CD4-positive, CD25-positive, alpha-beta regulatory T cell (primary cell): ENCODE data around the gene LBX2. TPM values are rescaled to one million over a fixed set of nuclear protein-coding genes. Genes with fewer than 3 reads are reported as not detected.

ENCODE experiments used
- ATAC-seq, 2 donors: fragments of 150-1000 bp; cut with Tn5 transposase; one replicate each; pipeline ENCODE4 v1.10.0; 2021; ENCODE audit warnings: low read depth in 2 of 2, moderate number of reproducible peaks in 2 of 2, moderate library complexity in 1 of 2
- DNase-seq, 3 donors: peaks; one replicate each; pipeline versions ENCODE4 v3.0.0 to v3.0.0-alpha.2; 2012 to 2022; ENCODE audit warnings: mixed read lengths in 1 of 3
- H3K27ac ChIP-seq: one replicate; pipeline ENCODE4 v1.7.0; 2013; ENCODE audit warnings: mild to moderate bottlenecking, low read length; ENCODE audit not compliant: insufficient read depth, poor library complexity, severe bottlenecking
- H3K27me3 ChIP-seq: one replicate; pipeline ENCODE4 v1.7.0; 2013; ENCODE audit warnings: low read length; ENCODE audit not compliant: control insufficient read depth, insufficient read depth
- H3K36me3 ChIP-seq: one replicate; pipeline ENCODE4 v1.7.0; 2013; ENCODE audit warnings: mild to moderate bottlenecking, low read length, moderate library complexity; ENCODE audit not compliant: control insufficient read depth, insufficient read depth
- H3K4me1 ChIP-seq: 2 replicates; pipeline ENCODE4 v1.7.0; 2013; ENCODE audit warnings: mild to moderate bottlenecking, low read length; ENCODE audit not compliant: insufficient read depth, control insufficient read depth, poor library complexity, severe bottlenecking
- H3K4me3 ChIP-seq: one replicate; pipeline ENCODE4 v1.7.0; 2013; ENCODE audit warnings: low read depth, mild to moderate bottlenecking, low read length, moderate library complexity
- H3K9me3 ChIP-seq, 2 experiments: 1 replicate in 1 of 2; 2 replicates in 1 of 2; pipeline ENCODE4 v1.7.0; 2013; ENCODE audit warnings: low read length in 2 of 2, mild to moderate bottlenecking in 1 of 2, moderate library complexity in 1 of 2; ENCODE audit not compliant: control insufficient read depth in 2 of 2
- H3K27ac Mint-ChIP-seq, 3 donors: one replicate each; pipeline ENCODE4 v1.8.0; 2020 to 2022; ENCODE audit warnings: mild to moderate bottlenecking in 3 of 3, mixed read lengths in 3 of 3, moderate library complexity in 2 of 3
- H3K27me3 Mint-ChIP-seq: one replicate; pipeline ENCODE4 v1.8.0; 2022; ENCODE audit warnings: mild to moderate bottlenecking, mixed read lengths
- H3K36me3 Mint-ChIP-seq: one replicate; pipeline ENCODE4 v1.8.0; 2020; ENCODE audit warnings: mixed read lengths
- H3K4me1 Mint-ChIP-seq, 4 donors: one replicate each; pipeline ENCODE4 v1.8.0; 2020 to 2022; ENCODE audit warnings: mixed read lengths in 4 of 4, mild to moderate bottlenecking in 1 of 4
- H3K4me3 Mint-ChIP-seq, 4 donors: one replicate each; pipeline ENCODE4 v1.8.0; 2020 to 2022; ENCODE audit warnings: mild to moderate bottlenecking in 4 of 4, mixed read lengths in 4 of 4, moderate library complexity in 3 of 4
- H3K9me3 Mint-ChIP-seq, 7 donors: one replicate each; pipeline ENCODE4 v1.8.0; 2020 to 2022; ENCODE audit warnings: mixed read lengths in 7 of 7, mild to moderate bottlenecking in 3 of 7, moderate library complexity in 2 of 7
- polyA plus RNA-seq, 4 donors: library from polyadenylated mRNA; unstranded; fragments of 300-500 nt; fragmentation: Illumina TruSeq; gene quantifications; one replicate each; pipeline ENCODE4 v1.2.3, GENCODE V29; 2021
- total RNA-seq: library from RNA; stranded (reverse); gene quantifications from one replicate; pipeline ENCODE4 v1.2.3, GENCODE V29; 2022

Gene LBX2
- total and polyA plus RNA-seq, 5 donors from 2014 or later: 0.16 to 0.40 TPM; not detected in 3

- peaks cover 4% of the 10 kb centered on the region for H3K27me3 Mint-ChIP-seq
- Histone ChIP-seq H3K4me1 (peaks cover 42% of the 10 kb centered on the region), H3K27me3 (no peaks in the 10 kb centered on the region), H3K36me3 (peaks cover 6% of the 10 kb centered on the region), H3K27ac (peak overlapping the region; percentile 99), H3K9me3 (no peaks in the 10 kb centered on the region), H3K4me3 (peak overlapping the region; percentile 94)
- peaks cover 4% of the 10 kb centered on the region for H3K36me3 Mint-ChIP-seq
- H3K9me3 Mint-ChIP-seq: peaks cover 0 to 2% (median 0%) of the 10 kb centered on the region in 7 donors
- ATAC-seq (no peak), DNase-seq (peak in 1 of 3 donors; percentile 38)
- peak overlapping the region; percentile 95 to 98 (median 97) for H3K4me3 Mint-ChIP-seq
- peak overlapping the region; percentile 99 to 100 (median 99) for H3K27ac Mint-ChIP-seq
- H3K4me1 Mint-ChIP-seq: peaks cover 15 to 70% (median 37%) of the 10 kb centered on the region in 4 donors
Observed at GRCh38 chr2:74458938-74459363, 40.5 kb downstream of the LBX2 start.

GRCh38 chr2:74458132-74458937, 41.1 kb downstream of the LBX2 start, which contains the start of gene WBP1:
WBP1 (plus strand) TSS chr2:74458438; CDS start chr2:74458603, 165 bp downstream.
- peaks cover 15 to 68% (median 36%) of the 10 kb centered on the region in 4 donors for H3K4me1 Mint-ChIP-seq
- peaks cover 41% of the 10 kb centered on the region for H3K4me1 ChIP-seq
- peak; percentile 87 to 88 for ATAC-seq
- H3K4me3 Mint-ChIP-seq: peak within 1 kb of the TSS; percentile 95 to 98 (median 97)
- H3K4me3 ChIP-seq: peak within 1 kb of the TSS; percentile 94
- peaks cover 6% of the 10 kb centered on the region for H3K36me3 ChIP-seq
- peaks cover 0 to 2% (median 0%) of the 10 kb centered on the region in 7 donors for H3K9me3 Mint-ChIP-seq
- peak; percentile 100 for DNase-seq
- H3K27ac Mint-ChIP-seq: peak within 1 kb of the TSS; percentile 99 to 100 (median 99)
- peaks cover 4% of the 10 kb centered on the region for H3K36me3 Mint-ChIP-seq
- no peaks in the 10 kb centered on the region for H3K9me3 ChIP-seq
- H3K27me3 Mint-ChIP-seq: peaks cover 4% of the 10 kb centered on the region
- H3K27ac ChIP-seq: peak within 1 kb of the TSS; percentile 99
- no peaks in the 10 kb centered on the region for H3K27me3 ChIP-seq

GRCh38 chr2:74457549-74458131, 41.8 kb downstream of the LBX2 start:
- Histone ChIP-seq H3K4me3 (peak overlapping the region; percentile 94), H3K27me3 (no peaks in the 10 kb centered on the region), H3K4me1 (peaks cover 45% of the 10 kb centered on the region), H3K27ac (peak overlapping the region; percentile 99), H3K36me3 (peaks cover 4% of the 10 kb centered on the region), H3K9me3 (no peaks in the 10 kb centered on the region)
- peak in 2 of 3 donors; percentile 73 to 89 for DNase-seq
- peaks cover 15 to 68% (median 40%) of the 10 kb centered on the region in 4 donors for H3K4me1 Mint-ChIP-seq
- H3K9me3 Mint-ChIP-seq: peaks cover 0 to 2% (median 0%) of the 10 kb centered on the region in 7 donors
- peak; percentile 28 to 29 for ATAC-seq
- H3K4me3 Mint-ChIP-seq: peak overlapping the region; percentile 95 to 98 (median 97)
- peaks cover 4% of the 10 kb centered on the region for H3K27me3 Mint-ChIP-seq
- H3K36me3 Mint-ChIP-seq: peaks cover 4% of the 10 kb centered on the region
- peak overlapping the region; percentile 99 to 100 (median 99) for H3K27ac Mint-ChIP-seq

GRCh38 chr2:74457129-74457548, 42.3 kb downstream of the LBX2 start:
- peaks cover 4% of the 10 kb centered on the region for H3K36me3 Mint-ChIP-seq
- H3K4me3 Mint-ChIP-seq: peak overlapping the region; percentile 95 to 98 (median 97)

GRCh38 chr2:74454654-74455511, 44.5 kb downstream of the LBX2 start, which contains the start of gene INO80B:
INO80B (plus strand) TSS chr2:74455087; CDS start chr2:74455117, 30 bp downstream.
- peaks cover 20 to 68% (median 44%) of the 10 kb centered on the region in 4 donors for H3K4me1 Mint-ChIP-seq
- Histone ChIP-seq H3K4me1 (peaks cover 50% of the 10 kb centered on the region), H3K36me3 (no peaks in the 10 kb centered on the region), H3K27ac (peak within 1 kb of the TSS; percentile 99), H3K27me3 (no peaks in the 10 kb centered on the region), H3K9me3 (no peaks in the 10 kb centered on the region), H3K4me3 (peak within 1 kb of the TSS; percentile 90)
- H3K36me3 Mint-ChIP-seq: peaks cover 4% of the 10 kb centered on the region
- peak within 1 kb of the TSS; percentile 95 to 98 (median 97) for H3K4me3 Mint-ChIP-seq
- H3K27me3 Mint-ChIP-seq: peaks cover 11% of the 10 kb centered on the region
- peaks cover 0 to 2% (median 0%) of the 10 kb centered on the region in 7 donors for H3K9me3 Mint-ChIP-seq
- DNase-seq (peak; percentile 94 to 99 (median 98)), ATAC-seq (peak; percentile 40 to 48)
- H3K27ac Mint-ChIP-seq: peak within 1 kb of the TSS; percentile 97 to 99 (median 97)

More at GRCh38 chr2:74457129-74457548, 42.3 kb downstream of the LBX2 start:
- Histone ChIP-seq H3K27ac (peak overlapping the region; percentile 99), H3K36me3 (peaks cover 2% of the 10 kb centered on the region), H3K4me1 (peaks cover 50% of the 10 kb centered on the region), H3K9me3 (no peaks in the 10 kb centered on the region), H3K27me3 (no peaks in the 10 kb centered on the region), H3K4me3 (peak overlapping the region; percentile 90)
- peaks cover 20 to 73% (median 45%) of the 10 kb centered on the region in 4 donors for H3K4me1 Mint-ChIP-seq
- H3K27me3 Mint-ChIP-seq: peaks cover 4% of the 10 kb centered on the region
- peaks cover 0 to 2% (median 0%) of the 10 kb centered on the region in 7 donors for H3K9me3 Mint-ChIP-seq
- DNase-seq (no peak), ATAC-seq (no peak)
- peak overlapping the region; percentile 97 to 99 (median 99) for H3K27ac Mint-ChIP-seq

- Histone ChIP-seq H3K27me3 (no peaks in the 10 kb centered on the region), H3K27ac (no peak overlapping the region), H3K4me1 (peaks cover 21% of the 10 kb centered on the region), H3K36me3 (no peaks in the 10 kb centered on the region), H3K4me3 (no peak overlapping the region), H3K9me3 (no peaks in the 10 kb centered on the region)
- H3K4me3 Mint-ChIP-seq: no peak overlapping the region
- peaks cover 15 to 30% (median 23%) of the 10 kb centered on the region in 4 donors for H3K4me1 Mint-ChIP-seq
- H3K36me3 Mint-ChIP-seq: no peaks in the 10 kb centered on the region
- peaks cover 20% of the 10 kb centered on the region for H3K27me3 Mint-ChIP-seq
- peaks cover 0 to 3% (median 0%) of the 10 kb centered on the region in 7 donors for H3K9me3 Mint-ChIP-seq
- H3K27ac Mint-ChIP-seq: no peak overlapping the region
- DNase-seq (no peak), ATAC-seq (no peak)
Observed at GRCh38 chr2:74450570-74451190, 48.7 kb downstream of the LBX2 start.
